Measurements from ENCODE around the gene HIVEP3. TPM values are rescaled to one million over a fixed set of nuclear protein-coding genes. Genes with fewer than 3 reads are reported as not detected.

HIVEP3 gene
- total and polyA plus RNA-seq, 2 donors (not counting 1 experiment from before 2014, with no cell fraction given): 2.0 to 5.1 TPM

DNA sequence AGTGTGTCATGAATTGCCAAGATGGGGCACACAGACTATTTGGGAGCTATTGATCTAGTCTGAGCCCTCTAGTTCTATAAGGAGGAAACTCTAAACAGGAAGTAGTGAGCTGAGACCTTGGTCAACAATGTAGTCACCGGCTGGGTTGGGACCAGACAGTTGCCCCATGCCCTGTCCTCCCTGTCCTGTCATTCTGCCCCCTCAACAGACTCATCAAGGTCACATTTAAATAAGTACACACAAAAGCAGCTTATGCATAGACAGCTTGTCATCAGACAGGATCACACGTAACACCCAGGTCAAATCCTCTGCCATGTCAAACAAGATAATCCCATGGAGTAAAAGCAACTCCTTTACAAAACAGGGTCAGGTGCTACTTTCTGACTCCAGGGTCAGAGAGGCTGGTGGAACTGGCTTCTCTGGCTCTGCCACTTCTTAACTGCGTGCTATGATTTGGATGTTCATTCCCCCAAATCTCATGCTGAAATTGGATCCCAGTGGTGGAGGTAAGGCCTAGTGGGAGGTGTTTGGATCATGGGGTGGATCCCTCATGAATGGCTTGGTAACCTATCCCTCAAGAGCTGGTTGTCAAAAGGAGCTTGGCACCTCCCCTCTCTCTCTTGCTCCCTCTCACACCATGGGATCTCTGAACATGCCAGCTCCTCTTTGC is 128.9 kb downstream of the HIVEP3 start:
- ATAC-seq (ENCODE audit: low read depth) (no peak), DNase-seq (no peak)
- WGBS (ENCODE audit: insufficient coverage): 69% methylated on average over 2 of the region's 3 CpGs
- Histone ChIP-seq H2AFZ (ENCODE audit: insufficient read depth, low read depth, low read length, poor library complexity, severe bottlenecking) (no peak overlapping the region), H3K4me2 (replicated peaks; ENCODE audit: low read depth, low read length, poor library complexity, severe bottlenecking) (no peak overlapping the region), H3K4me3 (ENCODE audit: control extremely low read depth in 1 of 5, extremely low read depth in 1 of 5, insufficient read depth in 1 of 5, low read depth in 2 of 5, low read length in 4 of 5) (no peak overlapping the region), H3K9me3 (ENCODE audit: control extremely low read depth in 1 of 3, control insufficient read depth in 2 of 3, insufficient read depth in 1 of 3, low read length in 2 of 3) (no peaks in the 10 kb centered on the region), H3K27me3 (replicated peaks in 1 of 4; ENCODE audit: control extremely low read depth in 1 of 4, control insufficient read depth in 3 of 4, insufficient read depth in 4 of 4, low read length in 3 of 4) (no peaks in the 10 kb centered on the region), H3K9ac (ENCODE audit: low read length) (no peak overlapping the region), H3K36me3 (replicated peaks in 1 of 2; ENCODE audit: control extremely low read depth in 1 of 2, control insufficient read depth in 1 of 2, extremely low read depth in 1 of 2, insufficient read depth in 2 of 2, low read length in 1 of 2) (no peaks in the 10 kb centered on the region), H3K79me2 (ENCODE audit: control insufficient read depth, insufficient read depth, low read length) (no peaks in the 10 kb centered on the region), H4K20me1 (ENCODE audit: control insufficient read depth, insufficient read depth, low read length, poor library complexity, severe bottlenecking) (no peaks in the 10 kb centered on the region), H3K27ac (ENCODE audit: low read length in 2 of 2) (no peak overlapping the region), H3K4me1 (ENCODE audit: control insufficient read depth in 2 of 2, insufficient read depth in 2 of 2, low read length in 2 of 2) (peaks cover 19% of the 10 kb centered on the region in 2 donors)
- intact Hi-C loops (cut with micrococcal nuclease): no loop called here
- no peaks in the 10 kb centered on the region for H3K9me3 Mint-ChIP-seq (ENCODE audit: insufficient read depth)
- H3K4me3 Mint-ChIP-seq: no peak overlapping the region
- peaks cover 30% of the 10 kb centered on the region for H3K4me1 Mint-ChIP-seq
- ChIA-PET POLR2A (no interaction called here), CTCF (interaction anchor here (1.3 to 1.5 kb wide), 2 partner anchors 77 to 216 kb away, joined by 3 to 4 read pairs; no protein-coding TSS in a partner anchor)
- no peak overlapping the region for H3K27ac Mint-ChIP-seq
- H3K27me3 Mint-ChIP-seq: no peaks in the 10 kb centered on the region
- no peak for TF ChIP-seq EZH2 (IDR thresholded peaks at IDR 0.05; ENCODE audit: borderline replicate concordance, insufficient read depth, low read depth, low read length, poor library complexity, severe bottlenecking)
- TF ChIP-seq, protein P1, sequence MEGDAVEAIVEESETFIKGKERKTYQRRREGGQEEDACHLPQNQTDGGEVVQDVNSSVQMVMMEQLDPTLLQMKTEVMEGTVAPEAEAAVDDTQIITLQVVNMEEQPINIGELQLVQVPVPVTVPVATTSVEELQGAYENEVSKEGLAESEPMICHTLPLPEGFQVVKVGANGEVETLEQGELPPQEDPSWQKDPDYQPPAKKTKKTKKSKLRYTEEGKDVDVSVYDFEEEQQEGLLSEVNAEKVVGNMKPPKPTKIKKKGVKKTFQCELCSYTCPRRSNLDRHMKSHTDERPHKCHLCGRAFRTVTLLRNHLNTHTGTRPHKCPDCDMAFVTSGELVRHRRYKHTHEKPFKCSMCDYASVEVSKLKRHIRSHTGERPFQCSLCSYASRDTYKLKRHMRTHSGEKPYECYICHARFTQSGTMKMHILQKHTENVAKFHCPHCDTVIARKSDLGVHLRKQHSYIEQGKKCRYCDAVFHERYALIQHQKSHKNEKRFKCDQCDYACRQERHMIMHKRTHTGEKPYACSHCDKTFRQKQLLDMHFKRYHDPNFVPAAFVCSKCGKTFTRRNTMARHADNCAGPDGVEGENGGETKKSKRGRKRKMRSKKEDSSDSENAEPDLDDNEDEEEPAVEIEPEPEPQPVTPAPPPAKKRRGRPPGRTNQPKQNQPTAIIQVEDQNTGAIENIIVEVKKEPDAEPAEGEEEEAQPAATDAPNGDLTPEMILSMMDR (IDR thresholded peaks at IDR 0.05): no peak

DNA sequence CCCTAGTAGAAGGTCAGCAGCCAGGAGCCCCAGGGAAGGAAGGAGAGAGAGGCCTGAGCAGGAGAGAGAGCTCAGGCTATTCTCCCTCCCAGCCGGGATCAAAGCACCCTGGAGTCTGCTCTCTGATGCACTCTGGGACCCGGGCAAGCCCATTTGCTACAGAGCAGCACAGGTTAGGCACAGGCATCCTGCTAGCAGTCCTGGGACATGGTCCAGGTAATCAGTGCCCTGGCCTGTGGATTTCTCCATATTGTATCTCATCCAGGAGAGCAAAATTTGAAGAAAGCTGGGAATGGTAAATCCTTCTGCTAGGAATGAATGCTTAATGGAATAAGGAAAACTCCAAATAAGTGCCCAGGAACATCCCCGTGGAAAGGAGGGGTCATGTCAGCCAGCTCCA is 130.3 kb downstream of the HIVEP3 start:
- POLR2A ChIA-PET: no interaction called here
- peaks cover 19 to 24% of the 10 kb centered on the region in 2 donors for H3K4me1 ChIP-seq (ENCODE audit: control insufficient read depth in 2 of 2, insufficient read depth in 2 of 2, low read length in 2 of 2)
- no peak for ATAC-seq (ENCODE audit: low read depth)

More for the DNA sequence above, 130.3 kb downstream of the HIVEP3 start:
- Histone ChIP-seq H2AFZ (ENCODE audit: insufficient read depth, low read depth, low read length, poor library complexity, severe bottlenecking) (no peak overlapping the region), H3K36me3 (replicated peaks in 1 of 2; ENCODE audit: control extremely low read depth in 1 of 2, control insufficient read depth in 1 of 2, extremely low read depth in 1 of 2, insufficient read depth in 2 of 2, low read length in 1 of 2) (no peaks in the 10 kb centered on the region), H3K4me2 (replicated peaks; ENCODE audit: low read depth, low read length, poor library complexity, severe bottlenecking) (no peak overlapping the region), H4K20me1 (ENCODE audit: control insufficient read depth, insufficient read depth, low read length, poor library complexity, severe bottlenecking) (no peaks in the 10 kb centered on the region), H3K27me3 (replicated peaks in 1 of 4; ENCODE audit: control extremely low read depth in 1 of 4, control insufficient read depth in 3 of 4, insufficient read depth in 4 of 4, low read length in 3 of 4) (no peaks in the 10 kb centered on the region), H3K27ac (ENCODE audit: low read length in 2 of 2) (no peak overlapping the region), H3K9ac (ENCODE audit: low read length) (no peak overlapping the region), H3K9me3 (ENCODE audit: control extremely low read depth in 1 of 3, control insufficient read depth in 2 of 3, insufficient read depth in 1 of 3, low read length in 2 of 3) (no peaks in the 10 kb centered on the region), H3K4me3 (ENCODE audit: control extremely low read depth in 1 of 5, extremely low read depth in 1 of 5, insufficient read depth in 1 of 5, low read depth in 2 of 5, low read length in 4 of 5) (no peak overlapping the region), H3K79me2 (ENCODE audit: control insufficient read depth, insufficient read depth, low read length) (no peaks in the 10 kb centered on the region)
- intact Hi-C loops (cut with micrococcal nuclease): no loop called here
- CTCF ChIA-PET: interaction anchor here (1.3 kb wide), 1 partner anchor 215 kb away, joined by 4 read pairs; no protein-coding TSS in a partner anchor
- no peaks in the 10 kb centered on the region for H3K27me3 Mint-ChIP-seq
- DNase-seq: no peak
- TF ChIP-seq, protein P1 (IDR thresholded peaks at IDR 0.05): no peak
- no peak for TF ChIP-seq EZH2 (IDR thresholded peaks at IDR 0.05; ENCODE audit: borderline replicate concordance, insufficient read depth, low read depth, low read length, poor library complexity, severe bottlenecking)
- WGBS (ENCODE audit: insufficient coverage): 98% methylated on average over 3 of the region's 3 CpGs
- no peak overlapping the region for H3K27ac Mint-ChIP-seq
- H3K9me3 Mint-ChIP-seq (ENCODE audit: insufficient read depth): no peaks in the 10 kb centered on the region
- H3K4me1 Mint-ChIP-seq: peaks cover 30% of the 10 kb centered on the region
- no peak overlapping the region for H3K4me3 Mint-ChIP-seq
